RWPE2 (cell line): ENCODE results near the gene MARCHF3.
A peak's percentile ranks its signal among the peaks of the same experiment; 100 is the strongest.

Source experiments
- ATAC-seq: fragments of 200-7000 bp; cut with Tn5 transposase; 3 replicates; pipeline ENCODE4 v1.9.1; 2021; ENCODE audit warnings: low read depth
- DNase-seq: peaks from one replicate; pipeline ENCODE4 v3.0.0-alpha.2; 2020; ENCODE audit warnings: low spot score
- H3K27ac ChIP-seq: fragments of 450-650 bp; 2 replicates; pipeline ENCODE4 v1.5.1; 2017; ENCODE audit warnings: mild to moderate bottlenecking; ENCODE audit not compliant: poor library complexity, severe bottlenecking
- H3K27me3 ChIP-seq: fragments of 250-450 bp; sonication (Bioruptor Pico); 2 replicates; pipeline ENCODE4 v1.5.1; 2021; ENCODE audit warnings: mild to moderate bottlenecking, moderate library complexity; ENCODE audit not compliant: insufficient read depth, poor library complexity, severe bottlenecking
- H3K36me3 ChIP-seq: fragments of 250-450 bp; sonication (Bioruptor Pico); 2 replicates; pipeline ENCODE4 v1.5.1; 2020; ENCODE audit warnings: low read depth, mild to moderate bottlenecking, moderate library complexity
- H3K4me1 ChIP-seq: fragments of 250-450 bp; sonication (Bioruptor Pico); 2 replicates; pipeline ENCODE4 v1.5.1; 2021; ENCODE audit warnings: mild to moderate bottlenecking, moderate library complexity; ENCODE audit not compliant: insufficient read depth, poor library complexity, severe bottlenecking
- H3K4me3 ChIP-seq: fragments of 250-450 bp; sonication (Bioruptor Pico); 2 replicates; pipeline ENCODE4 v1.5.1; 2021; ENCODE audit warnings: mild to moderate bottlenecking, moderate library complexity; ENCODE audit not compliant: severe bottlenecking
- H3K9me3 ChIP-seq: fragments of 250-450 bp; sonication (Bioruptor Pico); 2 replicates; pipeline ENCODE4 v1.5.1; 2021; ENCODE audit warnings: mild to moderate bottlenecking, moderate library complexity; ENCODE audit not compliant: severe bottlenecking
- TF ChIP-seq, protein P1 (sequence below): fragments of 450-650 bp; IDR thresholded peaks from one replicate; pipeline ENCODE4 v1.5.1; 2017; ENCODE audit warnings: mild to moderate bottlenecking, moderate library complexity; ENCODE audit not compliant: poor library complexity, severe bottlenecking

Gene MARCHF3

DNA sequence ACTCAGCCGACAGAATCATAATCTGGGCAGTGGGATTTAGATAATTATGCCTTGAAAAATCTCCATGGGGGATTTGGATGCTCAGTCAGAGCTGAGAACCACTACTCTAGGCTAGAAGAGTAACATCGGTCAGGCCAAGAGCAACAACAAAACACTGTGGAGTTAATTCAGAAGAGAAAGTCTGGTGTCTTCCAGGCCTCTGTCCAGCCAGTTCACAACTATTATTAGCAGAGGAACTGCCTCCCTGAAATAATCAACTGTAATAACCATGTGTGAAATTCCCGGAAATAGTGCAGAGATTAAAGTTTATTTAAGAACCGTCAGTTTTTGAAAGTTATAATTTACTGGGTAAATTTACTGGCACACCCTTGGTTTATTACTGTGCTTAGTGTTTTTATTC lies 8.2 kb upstream of the MARCHF3 start:
- H3K4me3 ChIP-seq = no peak overlapping the region
- H3K9me3 ChIP-seq = no peaks in the 10 kb centered on the region
- H3K27ac ChIP-seq = no peak overlapping the region
- H3K36me3 ChIP-seq = no peaks in the 10 kb centered on the region
- peaks cover 24% of the 10 kb centered on the region for H3K4me1 ChIP-seq
- H3K27me3 ChIP-seq = no peaks in the 10 kb centered on the region
- ATAC-seq (no peak), DNase-seq (no peak)
- TF ChIP-seq, protein P1, sequence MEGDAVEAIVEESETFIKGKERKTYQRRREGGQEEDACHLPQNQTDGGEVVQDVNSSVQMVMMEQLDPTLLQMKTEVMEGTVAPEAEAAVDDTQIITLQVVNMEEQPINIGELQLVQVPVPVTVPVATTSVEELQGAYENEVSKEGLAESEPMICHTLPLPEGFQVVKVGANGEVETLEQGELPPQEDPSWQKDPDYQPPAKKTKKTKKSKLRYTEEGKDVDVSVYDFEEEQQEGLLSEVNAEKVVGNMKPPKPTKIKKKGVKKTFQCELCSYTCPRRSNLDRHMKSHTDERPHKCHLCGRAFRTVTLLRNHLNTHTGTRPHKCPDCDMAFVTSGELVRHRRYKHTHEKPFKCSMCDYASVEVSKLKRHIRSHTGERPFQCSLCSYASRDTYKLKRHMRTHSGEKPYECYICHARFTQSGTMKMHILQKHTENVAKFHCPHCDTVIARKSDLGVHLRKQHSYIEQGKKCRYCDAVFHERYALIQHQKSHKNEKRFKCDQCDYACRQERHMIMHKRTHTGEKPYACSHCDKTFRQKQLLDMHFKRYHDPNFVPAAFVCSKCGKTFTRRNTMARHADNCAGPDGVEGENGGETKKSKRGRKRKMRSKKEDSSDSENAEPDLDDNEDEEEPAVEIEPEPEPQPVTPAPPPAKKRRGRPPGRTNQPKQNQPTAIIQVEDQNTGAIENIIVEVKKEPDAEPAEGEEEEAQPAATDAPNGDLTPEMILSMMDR = no peak

DNA sequence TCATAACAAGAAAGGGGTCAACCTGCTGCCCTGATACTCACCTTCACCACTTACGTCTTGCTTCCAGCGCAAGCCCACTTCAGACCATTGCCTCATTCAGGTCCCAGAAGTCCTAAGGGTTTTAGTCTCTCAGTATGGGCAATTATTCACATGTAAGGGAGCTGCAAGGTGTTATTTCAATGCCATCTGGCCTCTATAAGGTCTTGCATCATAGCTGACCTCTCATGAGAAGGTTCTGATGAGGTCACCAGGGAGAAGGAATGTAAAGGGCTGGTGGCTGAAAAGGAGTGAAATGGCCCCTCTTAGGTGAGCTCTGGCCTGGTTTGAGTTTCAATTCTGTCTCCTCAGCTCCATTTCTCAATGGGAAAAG lies 1.5 kb upstream of the MARCHF3 start:
- no peak for DNase-seq
- Histone ChIP-seq H3K36me3 (no peaks in the 10 kb centered on the region), H3K4me3 (no peak overlapping the region), H3K27me3 (no peaks in the 10 kb centered on the region), H3K9me3 (no peaks in the 10 kb centered on the region), H3K27ac (no peak overlapping the region), H3K4me1 (no peaks in the 10 kb centered on the region)
- TF ChIP-seq, protein P1 = no peak
- no peak for ATAC-seq

DNA sequence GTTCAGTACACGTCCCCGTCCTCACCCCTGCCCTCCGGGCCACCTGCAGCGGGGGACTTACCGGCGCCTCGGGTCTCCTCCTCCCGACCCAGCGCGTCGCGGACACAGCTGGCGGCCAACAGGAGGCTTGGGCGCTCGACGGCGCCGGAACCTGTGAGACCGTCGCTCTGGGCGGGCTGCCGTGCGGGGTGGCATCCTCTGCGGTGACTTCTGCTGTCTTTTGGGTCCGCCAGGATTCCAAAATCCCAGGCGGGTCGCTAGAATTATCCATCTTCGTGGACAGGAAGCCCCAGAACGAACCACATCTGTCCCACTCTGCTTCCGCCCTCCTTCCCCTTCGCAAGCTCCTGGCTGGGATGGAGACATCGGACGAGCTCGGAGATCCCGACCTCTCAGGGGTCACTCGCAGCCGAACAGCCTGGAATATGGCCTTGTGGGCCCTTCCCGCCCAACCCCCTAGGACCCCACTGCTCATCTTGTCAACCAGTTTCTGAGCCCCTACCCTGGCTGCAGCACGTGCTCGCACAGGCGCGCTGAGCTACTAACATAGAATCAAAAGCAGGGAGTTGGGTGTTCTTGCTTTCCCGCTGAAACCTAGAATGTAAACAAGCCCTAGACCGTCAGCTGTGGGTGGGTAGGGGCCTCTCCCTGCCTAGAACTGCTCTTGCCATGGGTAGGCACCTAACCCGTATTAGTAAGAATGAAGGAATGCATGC lies 947 bp upstream of the MARCHF3 start:
- H3K27me3 ChIP-seq = no peaks in the 10 kb centered on the region
- peak overlapping the region; percentile 48 for H3K4me3 ChIP-seq
- DNase-seq = no peak

DNA sequence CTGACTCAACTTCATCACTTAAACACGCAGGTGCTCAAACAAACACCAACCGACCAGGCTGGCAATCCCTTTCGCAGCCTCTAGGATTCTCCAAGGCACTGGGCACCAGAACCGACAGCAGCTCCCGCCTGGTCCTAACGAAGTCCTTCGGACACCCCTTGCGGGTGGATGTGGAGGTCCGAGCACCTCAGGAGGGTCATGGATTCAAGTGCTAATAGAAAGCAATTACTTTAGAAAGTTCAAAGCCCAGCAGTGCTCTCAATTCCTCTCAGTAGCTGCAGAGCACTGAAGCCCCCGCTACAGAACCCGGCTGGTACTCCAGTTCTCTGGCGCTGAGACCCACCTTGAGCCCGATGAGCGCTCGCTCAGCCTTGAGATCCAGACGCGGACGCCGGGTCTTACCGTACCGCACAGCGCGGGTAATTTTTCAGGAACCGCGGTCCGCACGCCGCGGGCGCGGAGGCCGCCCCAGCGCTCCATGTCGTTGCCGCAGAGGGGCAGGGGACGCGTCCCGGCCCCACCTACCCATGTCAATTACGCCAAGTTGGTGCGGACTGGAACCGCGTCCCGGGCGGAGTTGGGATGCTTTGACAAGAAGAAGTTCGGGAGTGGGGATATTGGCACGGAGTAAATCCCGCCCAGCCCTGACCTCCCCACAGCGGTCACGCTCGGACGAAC lies 638 bp downstream of the MARCHF3 start:
- TF ChIP-seq, protein P1 = peak; percentile 39
- no peaks in the 10 kb centered on the region for H3K9me3 ChIP-seq
- no peaks in the 10 kb centered on the region for H3K4me1 ChIP-seq
- peak overlapping the region; percentile 48 for H3K4me3 ChIP-seq
- ATAC-seq = peak; percentile 47
- no peak overlapping the region for H3K27ac ChIP-seq
- no peaks in the 10 kb centered on the region for H3K36me3 ChIP-seq
- peak; percentile 75 for DNase-seq
- no peaks in the 10 kb centered on the region for H3K27me3 ChIP-seq

More for the DNA sequence above, 947 bp upstream of the MARCHF3 start:
- Histone ChIP-seq H3K36me3 (no peaks in the 10 kb centered on the region), H3K4me1 (no peaks in the 10 kb centered on the region), H3K27ac (no peak overlapping the region), H3K9me3 (no peaks in the 10 kb centered on the region)
- TF ChIP-seq, protein P1 = no peak
- ATAC-seq = no peak

DNA sequence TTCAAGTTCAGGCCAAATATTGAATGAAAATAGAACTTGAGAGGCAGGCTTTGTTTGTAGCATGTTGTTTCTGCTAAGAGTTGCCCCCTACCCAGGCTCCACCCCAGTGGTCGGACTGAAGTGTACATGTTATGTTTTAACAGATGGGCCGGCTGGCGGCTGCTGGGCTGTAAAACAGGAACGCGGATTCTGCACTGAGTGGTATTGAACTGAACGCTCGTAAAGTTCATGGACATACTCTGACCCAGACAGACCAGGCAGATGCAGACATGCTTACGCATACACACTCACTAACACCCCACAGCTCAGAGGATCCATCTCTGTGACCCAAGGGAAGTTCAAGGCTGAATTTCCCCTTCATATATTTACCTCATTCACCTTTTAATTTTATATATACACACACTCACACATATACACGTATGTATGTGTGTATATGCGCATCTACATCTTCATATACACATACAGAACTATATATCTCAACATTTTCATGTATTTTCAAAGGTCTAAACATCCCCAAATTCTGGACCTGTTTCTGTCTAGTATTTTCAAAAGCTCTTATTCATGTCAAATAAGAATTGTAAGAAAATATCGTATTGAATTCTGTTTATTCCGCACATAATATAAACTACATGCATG lies 1.4 kb downstream of the MARCHF3 start:
- ATAC-seq (no peak), DNase-seq (no peak)

More for the DNA sequence above, 1.4 kb downstream of the MARCHF3 start:
- H3K36me3 ChIP-seq = no peaks in the 10 kb centered on the region
- no peaks in the 10 kb centered on the region for H3K4me1 ChIP-seq
- H3K27ac ChIP-seq = no peak overlapping the region
- TF ChIP-seq, protein P1 = no peak
- no peak overlapping the region for H3K4me3 ChIP-seq
- no peaks in the 10 kb centered on the region for H3K9me3 ChIP-seq
- H3K27me3 ChIP-seq = no peaks in the 10 kb centered on the region
